ENCODE measurements around the gene AGBL1.

GRCh38 chr15:86038491-86038890 is 41.2 kb upstream of the AGBL1 start:
- TF ChIP-seq CTCF (optimal IDR thresholded peaks at IDR 0.05 in 1 of 3, IDR thresholded peaks at IDR 0.05 in 1 of 3, conservative IDR thresholded peaks at IDR 0.05 in 1 of 3; ENCODE audit: extremely low read depth in 1 of 3, insufficient read depth in 2 of 3, low read length in 3 of 3): no peak
- TF ChIP-seq EZH2 (IDR thresholded peaks at IDR 0.05; ENCODE audit: low read length): no peak
